ENCODE measurements around the gene KCNQ4.

GRCh38 chr1:40794048-40794447, 10.5 kb downstream of the KCNQ4 start:
- TF ChIP-seq CTCF (conservative IDR thresholded peaks at IDR 0.05 in 1 of 2, IDR thresholded peaks at IDR 0.05 in 1 of 2; ENCODE audit: extremely low read depth in 1 of 2, insufficient read depth in 1 of 2, low read depth in 1 of 2, low read length in 2 of 2) (no peak), EZH2 (IDR thresholded peaks at IDR 0.05; ENCODE audit: borderline replicate concordance, low read length) (no peak)

Measured in mammary epithelial cell (primary cell).